NCI-H748 treated with DMSO at 0.1 percent for 48 hours (cell line): ENCODE measurements around the gene RNF113A.
"Not testable (repeated sequence)": the region's sequence is repeated elsewhere in the genome, so short reads cannot be mapped to it uniquely, and the experiment has no call there.

Experiments
- DNase-seq: peaks from one replicate; lab custom pipeline; 2025; lab: John Stamatoyannopoulos, UW

Gene RNF113A

GRCh38 chrX:119833905-119834304, 37.6 kb downstream of the RNF113A start:
- no peak for DNase-seq

DNA sequence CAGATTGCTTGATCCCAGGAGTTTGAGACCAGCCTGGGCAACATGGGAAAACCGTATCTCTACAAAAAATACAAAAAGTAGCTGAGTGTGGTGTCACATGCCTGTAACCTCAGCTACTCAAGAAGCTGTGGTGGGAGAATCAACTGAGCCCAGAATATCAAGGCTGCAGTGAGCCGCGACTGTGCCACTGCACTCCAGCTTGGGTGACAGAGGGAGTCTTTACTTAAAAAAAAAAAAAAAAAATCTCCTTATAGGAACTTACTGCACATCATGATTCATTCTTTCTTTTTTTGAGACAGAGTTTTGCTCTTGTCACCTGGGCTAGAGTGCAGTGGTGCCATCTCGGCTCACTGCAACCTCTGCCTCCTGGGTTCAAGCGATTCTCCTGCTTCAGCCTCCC, 43.1 kb downstream of the RNF113A start:
- DNase-seq, result no peak

DNA sequence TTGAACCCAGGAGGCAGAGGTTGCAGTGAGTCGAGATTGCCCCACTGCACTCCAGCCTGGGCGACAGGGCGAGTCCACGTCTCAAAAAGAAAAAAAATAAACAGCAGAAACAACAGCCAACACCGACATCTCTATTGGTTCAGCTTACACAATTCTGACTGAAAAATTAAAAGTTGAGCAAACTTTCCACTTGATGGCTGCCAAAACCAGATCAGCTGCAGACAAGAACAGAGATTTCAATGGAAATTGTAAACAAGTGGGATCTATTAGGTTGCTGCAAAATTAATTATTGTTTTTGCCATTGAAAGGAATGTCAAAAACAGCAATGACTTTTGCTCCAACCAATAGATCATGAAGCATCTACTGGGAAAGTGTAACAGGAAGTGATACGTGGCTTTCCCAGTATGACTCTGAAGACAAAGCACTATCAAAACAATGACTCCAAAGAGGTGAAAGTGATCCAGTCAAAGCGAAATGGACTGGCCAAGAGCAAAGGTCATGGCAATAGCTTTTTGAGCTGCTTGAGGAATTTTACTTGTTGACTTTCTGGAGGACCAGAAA, 45.1 kb downstream of the RNF113A start:
- no peak for DNase-seq

DNA sequence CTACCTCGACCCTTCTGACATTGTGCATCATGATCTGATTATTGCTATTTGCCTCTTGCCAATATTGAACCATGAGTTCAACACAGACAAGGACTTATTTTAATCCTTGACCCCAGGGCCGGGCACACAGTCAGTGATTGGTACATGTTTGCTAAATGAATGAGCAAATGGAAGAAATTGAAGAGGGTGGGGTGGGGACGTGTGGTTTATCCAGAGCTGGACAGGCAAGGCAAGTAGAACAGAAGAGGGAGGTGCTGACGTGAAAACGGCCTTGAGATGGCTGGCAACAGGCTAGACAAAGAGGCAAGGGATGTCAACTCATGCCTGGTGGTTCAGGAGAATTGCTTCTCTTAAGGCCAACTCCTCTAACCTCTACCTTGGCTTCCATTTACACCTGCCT, 47.3 kb downstream of the RNF113A start:
- not testable (repeated sequence) for DNase-seq

- DNase-seq, result not testable (repeated sequence)
Measured at GRCh38 chrX:119821703-119822102, 49.8 kb downstream of the RNF113A start.
